HepG2 (cell line): ENCODE results near the gene SH2D7. TPM values are rescaled to one million over a fixed set of nuclear protein-coding genes. Genes with fewer than 3 reads are reported as not detected.

ENCODE experiments used
- ATAC-seq: fragments of 200-7000 bp; cut with Tn5 transposase; 3 replicates; pipeline ENCODE4 v1.9.1; 2020; ENCODE audit warnings: mild to moderate bottlenecking, moderate library complexity
- BruUV-seq: library from RNA; stranded (reverse); fragments of 400-500 nt; replicated peaks from 2 replicates; lab custom pipeline; 2021; lab: Mats Ljungman, UMichigan
- CTCF ChIA-PET: fragments of 300-600 bp; formaldehyde crosslinking; extraction: SDS; loops from one replicate; lab custom pipeline; 2021; ENCODE audit warnings: low total read pairs, inconsistent platforms, low intra/inter-chr PET ratio; lab: Yijun Ruan, JAX
- POLR2A ChIA-PET: fragments of 350-600 bp; sonication (Branson Sonifier 250); formaldehyde crosslinking; loops from one replicate; lab custom pipeline; 2020; ENCODE audit warnings: antibody characterized with exemption, inconsistent platforms; lab: Yijun Ruan, JAX
- DNase-seq: peaks from one replicate; pipeline ENCODE4 v3.0.0-alpha.2; 2015; ENCODE audit warnings: low spot score
- FAIRE-seq: peaks from 3 replicates; lab custom pipeline; 2011; peaks lifted over from hg19 to GRCh38; lab: Jason Lieb, UNC
- H2AFZ ChIP-seq: one replicate; pipeline ENCODE4 v1.6.1; 2011; ENCODE audit warnings: low read length, inconsistent platforms
- H3K27ac ChIP-seq: fragments of 300-600 bp; 3 replicates; pipeline ENCODE4 v1.8.0; 2011; ENCODE audit warnings: mixed run types, mild to moderate bottlenecking, mixed read lengths, low read length, inconsistent platforms; ENCODE audit not compliant: insufficient read depth; ENCODE audit errors: extremely low read length
- H3K27me3 ChIP-seq, 2 experiments: fragments of 200-600 bp in 1 of 2; 2 replicates in 1 of 2; 3 replicates in 1 of 2; pipeline versions ENCODE4 v1.6.0 to v1.8.0; 2011; ENCODE audit warnings: low read length in 2 of 2, mild to moderate bottlenecking in 2 of 2, moderate library complexity in 2 of 2, inconsistent platforms in 1 of 2; ENCODE audit not compliant: insufficient read depth in 2 of 2, control insufficient read depth in 1 of 2
- H3K36me3 ChIP-seq, 2 experiments: fragments of 200-600 bp in 1 of 2; replicated peaks in 1 of 2; 2 replicates in 1 of 2; 3 replicates in 1 of 2; pipeline versions ENCODE4 v1.5.1 to v1.8.0; 2011; ENCODE audit warnings: low read length in 2 of 2, inconsistent platforms in 1 of 2; ENCODE audit not compliant: insufficient read depth in 2 of 2, control insufficient read depth in 1 of 2
- H3K4me1 ChIP-seq: 2 replicates; pipeline ENCODE4 v1.5.1; 2012; ENCODE audit warnings: low read length, inconsistent platforms; ENCODE audit not compliant: insufficient read depth
- H3K4me2 ChIP-seq: 2 replicates; pipeline ENCODE4 v1.6.0; 2011; ENCODE audit warnings: low read depth, low read length, inconsistent platforms
- H3K4me3 ChIP-seq, 3 experiments: fragments of 200-600 bp in 1 of 3; sonication (generic), shearing (Covaris generic) in 1 of 3; replicated peaks in 1 of 3; 2 replicates each; pipeline ENCODE4 v1.5.1; 2011 to 2016; ENCODE audit warnings: low read length in 3 of 3, inconsistent platforms in 2 of 3, low read depth in 2 of 3, mild to moderate bottlenecking in 2 of 3, control low read depth in 1 of 3, mixed read lengths in 1 of 3; ENCODE audit not compliant: insufficient read depth in 1 of 3
- H3K79me2 ChIP-seq: one replicate; pipeline ENCODE4 v1.6.1; 2011; ENCODE audit warnings: low read length, inconsistent platforms; ENCODE audit not compliant: insufficient read depth
- H3K9ac ChIP-seq: 2 replicates; pipeline ENCODE4 v1.6.0; 2011; ENCODE audit warnings: mild to moderate bottlenecking, low read depth, low read length, inconsistent platforms; ENCODE audit not compliant: insufficient read depth
- H3K9me3 ChIP-seq: 2 replicates; pipeline ENCODE4 v1.5.1; 2012; ENCODE audit warnings: mild to moderate bottlenecking, low read length
- H4K20me1 ChIP-seq: 2 replicates; pipeline ENCODE4 v1.6.0; 2011; ENCODE audit warnings: inconsistent platforms, mild to moderate bottlenecking, low read length, moderate library complexity; ENCODE audit not compliant: insufficient read depth
- GMEB2 ChIP-seq: IDR thresholded peaks from 2 replicates; pipeline ENCODE4 v1.6.1; 2016; ENCODE audit warnings: missing biosample characterization, missing genetic modification reagents, low read depth
- JUND ChIP-seq: sonication (generic); formaldehyde crosslinking; IDR thresholded peaks from 2 replicates; pipeline ENCODE4 v1.8.0; 2022; ENCODE audit warnings: mild to moderate bottlenecking, missing genetic modification reagents
- KLF12 ChIP-seq: sonication (generic); formaldehyde crosslinking; IDR thresholded peaks from 2 replicates; pipeline ENCODE4 v1.4.0; 2020; ENCODE audit warnings: missing genetic modification reagents, borderline replicate concordance
- RBAK ChIP-seq: sonication (generic); formaldehyde crosslinking; IDR thresholded peaks from 2 replicates; pipeline ENCODE4 v1.5.1; 2020; ENCODE audit warnings: mild to moderate bottlenecking, missing genetic modification reagents
- RBFOX2 ChIP-seq: fragments of 200-400 bp; formaldehyde crosslinking; IDR thresholded peaks from 2 replicates; pipeline ENCODE4 v1.6.1; 2017; ENCODE audit warnings: low read depth, mild to moderate bottlenecking, low read length
- RFXANK ChIP-seq: IDR thresholded peaks from 2 replicates; pipeline ENCODE4 v1.6.1; 2016
- SMAD1 ChIP-seq: sonication (generic); formaldehyde crosslinking; IDR thresholded peaks from 2 replicates; pipeline ENCODE4 v1.4.0; 2020; ENCODE audit warnings: missing genetic modification reagents, low read depth, mild to moderate bottlenecking, borderline replicate concordance
- ZKSCAN1 ChIP-seq: fragments of 150-350 bp; IDR thresholded peaks from 2 replicates; pipeline ENCODE4 v1.6.1; 2014; ENCODE audit warnings: low read length
- ZNF343 ChIP-seq: sonication (generic); formaldehyde crosslinking; IDR thresholded peaks from 2 replicates; pipeline ENCODE4 v1.4.0; 2020; ENCODE audit warnings: mild to moderate bottlenecking, missing genetic modification reagents
- ZNF512B ChIP-seq: sonication (generic); formaldehyde crosslinking; IDR thresholded peaks from 2 replicates; pipeline ENCODE4 v1.5.1; 2020; ENCODE audit warnings: missing genetic modification reagents, mild to moderate bottlenecking, borderline replicate concordance
- ZNF674 ChIP-seq: sonication (generic); formaldehyde crosslinking; IDR thresholded peaks from 2 replicates; pipeline ENCODE4 v1.5.0; 2020; ENCODE audit warnings: low read depth, mild to moderate bottlenecking, missing genetic modification reagents
- whole genome bisulfite sequencing: methylation state at CpG from one replicate; pipeline ENCODE4 v1.1.6; 2017; ENCODE audit warnings: low lambda C conversion rate; 5-methylcytosine and 5-hydroxymethylcytosine counted together
- in situ Hi-C: cut with HindIII; loops from 2 replicates; pipeline ENCODE4 v1.10.0; 2017; ENCODE audit warnings: low pct_unique_long_range_greater_than_20kb; ENCODE audit not compliant: extremely low pct_ligation_motif_present
- intact Hi-C: fragments of 100-400 bp; cut with micrococcal nuclease; formaldehyde crosslinking; loops from one replicate; pipeline ENCODE4 v1.10.0; 2022; ENCODE audit not compliant: unreplicated experiment
- polyA plus RNA-seq, 8 experiments: library from polyadenylated mRNA; depleted of rRNA in 3 of 8; stranded (reverse) in 7 of 8; unstranded in 1 of 8; fragments of >200 nt; fragmentation: Illumina TruSeq in 4 of 8; extraction: Trizol in 4 of 8; gene quantifications; 2 replicates each; pipeline versions ENCODE4 v1.2.1 to v1.2.3, GENCODE V29; 2011 to 2016; ENCODE audit warnings: low read depth in 4 of 8, missing spikeins in 1 of 8, mixed read lengths in 1 of 8; ENCODE audit not compliant: insufficient read depth in 1 of 8
- total RNA-seq, 5 experiments: library from RNA; depleted of rRNA; stranded (reverse); fragments of >200 nt; fragmentation: Illumina TruSeq; extraction: Trizol; gene quantifications; 2 replicates each; pipeline ENCODE4 v1.2.3, GENCODE V29; 2016; ENCODE audit warnings: low read depth in 1 of 5

Gene SH2D7
- total and polyA plus RNA-seq, 2 of the 13 experiments (the other 11 are each of a cell fraction or from before 2014, with no cell fraction given) = not detected

- Histone ChIP-seq H2AFZ (no peak overlapping the region), H3K9ac (no peak overlapping the region), H4K20me1 (no peaks in the 10 kb centered on the region), H3K4me2 (no peak overlapping the region), H3K27me3 (peaks cover 0 to 4% of the 10 kb centered on the region in 2 experiments; a peak in 2 of 5 replicates), H3K79me2 (no peaks in the 10 kb centered on the region), H3K27ac (no peak overlapping the region), H3K9me3 (no peaks in the 10 kb centered on the region), H3K36me3 (no peaks in the 10 kb centered on the region), H3K4me3 (no peak overlapping the region), H3K4me1 (peaks cover 24% of the 10 kb centered on the region)
- TF ChIP-seq RBAK (CRISPR knock-in tag) (no peak), RBFOX2 (no peak), RFXANK (CRISPR knock-in tag) (no peak), ZNF512B (CRISPR knock-in tag) (no peak), ZKSCAN1 (no peak), ZNF674 (CRISPR knock-in tag) (no peak), ZNF343 (CRISPR knock-in tag) (no peak), KLF12 (CRISPR knock-in tag) (no peak), JUND (CRISPR knock-in tag) (no peak), GMEB2 (CRISPR knock-in tag) (no peak), SMAD1 (CRISPR knock-in tag) (no peak)
- intact Hi-C loops = no loop called here
- in situ Hi-C loops = no loop called here
- ATAC-seq = no peak
- BruUV-seq = no TSS peak
- WGBS = 10% methylated on average over 2 of the region's 2 CpGs
- ChIA-PET CTCF (no interaction called here), POLR2A (no interaction called here)
- FAIRE-seq = no peak
- no peak for DNase-seq
Observed at GRCh38 chr15:78100886-78101285, 8.5 kb downstream of the SH2D7 start.
